GM18499 (cell line): ENCODE measurements around the gene HOOK2.

Experiments
- ATAC-seq: cut with Tn5 transposase; IDR thresholded peaks from one replicate; pipeline ENCODE4 v1.9.1; 2021; ENCODE audit warnings: moderate number of reproducible peaks; ENCODE audit not compliant: insufficient read depth, unreplicated experiment

The HOOK2 gene

GRCh38 chr19:12794196-12794941 is 19.0 kb upstream of the HOOK2 start:
- ATAC-seq: no peak

GRCh38 chr19:12793290-12794195 is 18.2 kb upstream of the HOOK2 start:
- no peak for ATAC-seq

GRCh38 chr19:12792853-12793289 is 17.5 kb upstream of the HOOK2 start:
- ATAC-seq: no peak

GRCh38 chr19:12792051-12792852 is 16.9 kb upstream of the HOOK2 start:
- no peak for ATAC-seq

GRCh38 chr19:12791345-12792050 is 16.1 kb upstream of the HOOK2 start, which contains the start of gene JUNB:
JUNB (plus strand) TSS chr19:12791486; CDS start chr19:12791772, 286 bp downstream.
- no peak for ATAC-seq

- ATAC-seq: no peak
These were observed 15.4 kb upstream of the HOOK2 start for GRCh38 chr19:12790628-12791344.

- no peak for ATAC-seq
These were observed 14.7 kb upstream of the HOOK2 start for GRCh38 chr19:12789904-12790619.

- no peak for ATAC-seq
These were observed 13.9 kb upstream of the HOOK2 start for GRCh38 chr19:12789098-12789903.

GRCh38 chr19:12788682-12789097 is 13.3 kb upstream of the HOOK2 start:
- ATAC-seq: no peak

GRCh38 chr19:12788042-12788681 is 12.8 kb upstream of the HOOK2 start:
- ATAC-seq: no peak

GRCh38 chr19:12787458-12787857 is 12.1 kb upstream of the HOOK2 start:
- ATAC-seq: no peak

- no peak for ATAC-seq
These were observed 11.6 kb upstream of the HOOK2 start for GRCh38 chr19:12786952-12787351.

GRCh38 chr19:12786141-12786870 is 11.0 kb upstream of the HOOK2 start:
- ATAC-seq: no peak

GRCh38 chr19:12785431-12786031 is 10.2 kb upstream of the HOOK2 start:
- no peak for ATAC-seq

- ATAC-seq: no peak
These were observed 9.6 kb upstream of the HOOK2 start for GRCh38 chr19:12784871-12785430.

- no peak for ATAC-seq
These were observed 9.1 kb upstream of the HOOK2 start for GRCh38 chr19:12784394-12784870.
